Brain pericyte (primary cell): ENCODE measurements around the gene TOMM22.
A peak's percentile ranks its signal among the peaks of the same experiment; 100 is the strongest.

Experiments
- DNase-seq: peaks from one replicate; pipeline ENCODE4 v3.0.0-alpha.2; 2012; ENCODE audit warnings: low read depth, low spot score

Gene TOMM22

DNA sequence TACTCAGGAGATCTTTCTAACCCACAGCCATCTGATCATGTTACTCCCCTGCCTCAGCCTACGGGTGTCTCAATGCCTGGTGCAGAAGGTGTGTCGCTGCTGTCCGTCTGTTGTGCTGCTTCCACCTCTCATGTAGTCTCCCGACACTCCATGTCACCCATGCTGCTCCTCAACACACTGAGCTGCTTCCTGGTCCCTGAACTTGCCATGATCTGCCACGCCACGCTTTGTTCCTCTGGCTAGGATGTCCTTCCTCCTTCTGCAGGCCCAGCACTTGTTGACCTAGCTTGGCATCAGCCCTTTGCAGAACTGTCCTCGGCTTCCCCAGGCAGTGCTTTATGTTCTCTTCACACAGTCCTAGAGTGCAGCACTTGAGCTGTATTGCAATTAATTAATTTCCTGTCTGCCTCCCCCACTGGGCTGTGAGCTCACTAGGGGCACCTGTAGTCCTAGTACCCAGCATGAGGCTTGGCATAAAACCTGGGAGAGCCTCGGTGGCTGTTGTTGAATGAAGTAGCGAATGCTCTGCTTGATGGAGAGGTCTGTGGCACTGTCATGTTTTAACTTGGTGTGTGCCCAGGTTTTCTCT, 33.5 kb downstream of the TOMM22 start:
- no peak for DNase-seq

DNA sequence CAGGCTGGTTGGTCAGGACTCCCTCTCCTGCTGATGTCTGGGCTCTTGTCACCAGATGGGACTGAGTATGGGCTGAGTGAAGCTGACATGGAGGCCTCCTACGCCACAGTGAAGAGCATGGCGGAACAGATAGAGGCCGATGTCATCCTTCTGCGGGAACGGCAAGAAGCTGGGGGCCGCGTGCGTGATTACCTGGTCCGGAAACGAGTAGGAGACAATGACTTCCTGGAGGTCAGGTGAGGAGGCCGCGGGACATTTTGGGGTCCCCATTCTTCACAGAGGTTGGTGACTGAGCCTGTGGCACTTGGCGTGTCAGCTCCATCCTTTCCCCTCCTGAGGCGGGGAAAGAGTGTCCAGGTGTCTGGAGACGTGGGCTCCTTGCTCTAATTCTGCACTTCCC, 34.1 kb downstream of the TOMM22 start:
- DNase-seq, result no peak

DNA sequence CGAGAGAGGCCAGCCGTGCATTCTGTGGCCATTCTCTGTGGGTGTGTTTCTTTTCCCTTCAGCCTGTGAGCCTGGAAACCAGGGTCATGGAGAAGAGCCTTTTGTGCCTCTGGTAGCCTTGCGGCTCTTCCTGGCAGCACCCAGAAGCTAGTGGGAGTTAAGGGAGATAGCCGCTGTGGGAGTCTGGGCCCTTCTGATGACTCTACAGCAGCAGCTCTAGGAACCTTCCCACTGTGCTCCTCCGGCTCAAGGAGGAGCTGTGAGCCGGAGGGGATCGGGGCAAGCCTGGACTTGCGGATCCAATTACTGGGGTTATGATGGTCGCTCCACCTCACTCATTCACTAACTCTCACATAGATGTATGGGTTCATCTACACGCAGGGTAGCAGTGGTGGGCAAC, 34.5 kb downstream of the TOMM22 start:
- DNase-seq, result no peak

DNA sequence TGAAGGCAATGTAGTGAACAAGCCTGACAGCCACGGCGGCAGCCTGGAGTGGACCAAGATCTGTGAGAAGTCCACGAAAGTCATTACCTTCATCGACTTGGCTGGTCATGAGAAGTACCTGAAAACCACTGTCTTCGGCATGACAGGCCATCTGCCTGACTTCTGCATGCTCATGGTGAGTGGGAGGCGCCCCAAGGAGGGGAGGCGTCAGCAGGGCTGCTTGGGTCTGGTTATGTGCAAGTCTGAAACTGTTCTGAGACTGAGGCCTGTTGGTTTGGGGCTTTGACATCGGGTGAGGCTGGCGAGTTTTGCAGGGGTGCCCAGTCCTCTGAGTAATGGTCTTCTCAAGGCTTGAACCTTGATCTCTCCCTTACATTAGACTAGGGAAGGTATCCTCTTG, 35.1 kb downstream of the TOMM22 start:
- no peak for DNase-seq

DNA sequence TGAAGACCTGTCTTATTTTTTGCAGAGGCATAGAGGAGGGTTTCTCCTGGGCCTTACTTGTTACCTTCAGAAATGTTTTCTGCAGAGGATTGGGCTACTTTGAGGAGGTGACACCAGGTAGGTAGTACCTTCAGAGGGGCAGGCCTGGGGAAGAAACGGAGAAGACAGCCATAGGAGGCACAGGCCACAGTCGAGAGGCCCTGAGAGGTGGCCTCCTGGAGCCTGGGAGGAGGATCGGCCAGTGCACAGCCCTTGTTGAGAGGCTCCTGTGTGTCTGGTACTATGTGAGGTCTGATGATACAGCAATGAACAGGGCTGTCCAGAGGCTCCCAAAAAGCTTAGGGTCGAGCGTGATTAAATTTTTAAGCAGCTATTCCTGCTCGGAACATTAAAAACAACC, 35.5 kb downstream of the TOMM22 start:
- no peak for DNase-seq

DNA sequence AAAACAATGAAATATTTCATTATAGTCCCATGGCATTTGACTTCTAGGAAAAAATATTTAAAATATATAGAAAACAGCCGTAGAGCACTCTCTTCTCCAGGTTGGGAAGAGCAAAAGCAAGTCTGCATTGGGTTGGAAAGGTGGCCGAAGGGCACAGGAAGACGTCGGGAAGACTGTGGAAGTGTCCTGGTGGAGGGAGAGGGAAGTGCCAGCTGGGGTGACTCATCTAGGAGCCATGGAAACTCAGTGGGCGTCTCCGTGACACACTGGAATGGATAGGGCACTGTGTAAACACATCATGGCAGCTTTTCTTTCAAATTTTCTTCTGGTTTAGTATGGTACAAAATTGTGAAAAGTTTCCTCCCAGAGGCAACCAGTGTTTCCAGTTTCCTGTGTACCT, 36.7 kb downstream of the TOMM22 start:
- no peak for DNase-seq

DNA sequence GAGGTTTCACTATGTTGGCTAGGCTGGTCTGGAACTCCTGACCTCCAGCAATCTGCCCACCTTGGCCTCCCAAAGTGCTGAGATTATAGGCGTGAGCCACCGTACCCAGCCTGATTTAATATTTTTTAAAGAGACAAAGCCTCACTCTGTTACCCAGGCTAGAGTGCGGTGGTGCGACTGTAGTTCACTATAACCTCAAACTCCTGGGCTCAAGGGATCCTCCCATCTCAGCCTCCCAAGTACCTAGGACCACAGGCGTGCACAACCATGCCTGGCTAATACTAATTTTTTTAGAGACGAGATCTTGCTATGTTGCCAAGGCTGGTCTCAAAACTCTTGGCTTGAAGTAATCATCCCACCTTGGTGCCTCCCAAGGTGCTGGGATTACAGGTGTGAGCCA, 37.4 kb downstream of the TOMM22 start:
- no peak for DNase-seq

DNA sequence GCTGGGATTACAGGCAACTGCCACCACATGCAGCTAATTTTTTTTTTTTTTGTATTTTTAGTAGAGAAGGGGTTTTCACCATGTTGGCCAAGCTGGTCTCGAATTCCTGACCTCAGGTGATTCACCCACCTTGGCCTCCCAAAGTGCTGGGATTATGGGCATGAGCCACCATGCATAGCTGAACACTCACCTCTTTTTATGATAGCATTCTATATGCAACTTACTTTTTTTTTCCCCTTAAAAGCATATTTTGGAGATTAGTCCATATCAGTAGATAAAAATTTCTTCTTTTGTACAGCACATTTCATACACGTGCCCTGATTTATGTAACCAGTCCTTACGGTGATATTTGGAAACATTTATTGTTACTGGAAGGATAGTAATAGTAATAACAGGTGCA, 38.6 kb downstream of the TOMM22 start:
- no peak for DNase-seq

DNA sequence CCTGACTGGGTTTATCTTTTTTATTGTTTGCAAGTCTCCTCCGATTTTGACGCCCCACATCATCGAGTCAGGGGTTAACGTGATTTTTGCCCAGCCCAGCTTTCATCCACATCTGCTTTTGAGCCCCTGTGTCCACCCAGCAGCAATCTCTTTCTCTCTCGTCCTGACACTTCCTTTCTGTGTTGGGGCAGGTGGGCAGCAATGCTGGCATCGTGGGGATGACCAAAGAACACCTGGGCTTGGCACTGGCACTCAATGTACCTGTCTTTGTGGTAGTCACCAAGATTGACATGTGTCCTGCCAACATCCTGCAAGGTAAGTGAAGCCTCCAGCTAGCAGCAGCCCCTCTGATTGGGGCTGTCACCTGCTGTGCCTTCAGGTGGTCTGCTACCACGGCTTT, 39.8 kb downstream of the TOMM22 start:
- DNase-seq, result no peak

DNA sequence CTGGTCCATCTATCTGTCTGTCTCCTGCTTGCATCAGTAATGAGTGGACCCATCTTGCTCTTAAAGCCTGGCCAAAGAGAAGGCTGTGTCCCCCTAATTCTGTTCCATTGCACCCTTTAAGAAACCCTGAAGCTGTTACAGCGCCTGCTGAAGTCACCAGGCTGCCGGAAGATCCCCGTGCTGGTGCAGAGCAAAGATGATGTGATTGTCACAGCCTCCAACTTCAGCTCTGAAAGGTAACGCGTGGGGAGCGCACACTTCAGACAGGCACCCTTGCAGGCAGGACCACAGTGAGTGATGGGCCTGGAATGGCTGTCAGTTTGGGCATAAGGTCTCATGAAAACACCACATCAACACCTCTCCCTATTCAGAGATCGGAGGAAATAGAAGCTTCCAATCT, 42.4 kb downstream of the TOMM22 start:
- no peak for DNase-seq

DNA sequence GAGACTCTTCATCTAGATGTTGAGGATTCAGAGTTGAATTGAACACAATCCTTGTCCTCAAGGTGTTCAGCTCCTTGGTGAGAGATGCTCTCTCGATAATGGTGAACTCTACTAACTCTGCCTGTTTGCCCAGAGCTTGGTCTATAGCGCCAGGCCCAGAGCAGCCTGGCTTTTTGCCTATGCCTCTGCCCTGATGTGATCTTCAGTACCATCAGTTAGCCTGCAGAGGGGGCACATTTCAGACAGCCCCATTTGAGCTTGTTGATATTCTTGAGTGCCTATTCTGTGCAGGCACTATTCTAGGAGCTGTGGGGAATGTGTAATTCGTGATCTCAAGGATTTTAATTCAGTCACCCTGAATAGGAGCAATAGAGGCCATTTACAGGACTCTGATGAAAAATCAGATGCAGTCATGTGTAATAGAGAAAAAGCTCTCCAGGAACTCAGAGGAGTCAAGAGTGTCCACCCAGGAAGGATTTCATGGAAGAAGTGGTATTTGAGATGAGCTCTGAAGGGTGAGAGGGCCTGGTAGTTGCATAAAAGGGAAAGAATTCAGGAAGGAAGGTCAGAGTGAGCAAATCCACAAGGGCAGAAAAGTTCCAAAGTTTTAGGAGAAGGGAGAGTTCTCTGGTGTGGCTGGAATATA, 43.3 kb downstream of the TOMM22 start:
- DNase-seq, result no peak

DNA sequence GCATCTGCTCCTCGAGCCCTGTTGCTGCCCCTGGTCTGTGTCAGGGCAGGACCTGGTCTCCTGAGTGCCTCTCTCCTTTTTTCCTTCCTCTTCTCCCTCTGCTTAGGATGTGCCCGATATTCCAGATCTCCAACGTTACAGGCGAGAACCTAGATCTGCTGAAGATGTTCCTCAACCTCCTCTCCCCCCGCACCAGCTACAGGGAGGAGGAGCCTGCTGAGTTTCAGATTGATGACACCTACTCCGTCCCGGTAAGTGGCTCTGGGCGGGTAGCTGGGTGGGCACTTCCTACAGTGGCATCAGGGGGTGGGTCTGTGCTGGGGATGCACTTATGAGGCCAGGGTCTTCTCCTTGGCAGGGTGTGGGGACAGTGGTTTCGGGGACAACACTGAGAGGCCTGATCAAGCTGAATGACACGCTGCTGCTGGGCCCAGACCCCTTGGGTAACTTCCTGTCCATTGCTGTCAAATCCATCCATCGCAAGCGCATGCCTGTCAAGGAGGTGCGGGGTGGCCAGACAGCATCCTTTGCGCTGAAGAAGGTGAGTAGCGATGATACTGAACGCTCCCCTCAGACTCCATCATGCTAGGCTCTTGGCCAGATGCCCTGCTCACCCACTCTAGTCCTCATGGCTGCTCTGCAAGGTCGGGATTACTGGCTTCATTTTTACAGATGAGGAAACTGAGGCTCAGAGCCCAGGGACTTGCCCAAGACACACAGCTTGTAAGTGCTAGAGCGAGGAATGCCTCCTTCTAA, 44.3 kb downstream of the TOMM22 start:
- DNase-seq, result no peak

DNA sequence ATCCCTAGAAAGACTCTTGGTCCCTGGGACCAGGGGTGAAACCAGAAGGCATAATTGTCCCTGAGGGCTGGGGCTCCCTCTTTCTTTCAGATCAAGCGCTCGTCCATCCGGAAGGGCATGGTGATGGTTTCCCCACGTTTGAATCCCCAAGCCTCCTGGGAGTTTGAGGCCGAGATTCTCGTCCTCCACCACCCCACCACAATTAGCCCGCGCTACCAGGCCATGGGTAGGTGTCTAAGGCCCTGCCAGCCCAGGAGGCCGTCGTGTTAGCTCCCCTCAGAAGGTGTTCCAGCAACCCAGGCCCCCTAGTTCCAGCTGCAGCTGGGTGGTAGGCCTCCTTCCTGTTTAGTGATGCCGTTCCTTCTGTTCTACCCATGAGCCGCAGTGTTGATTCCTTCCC, 45.4 kb downstream of the TOMM22 start:
- DNase-seq, result no peak

DNA sequence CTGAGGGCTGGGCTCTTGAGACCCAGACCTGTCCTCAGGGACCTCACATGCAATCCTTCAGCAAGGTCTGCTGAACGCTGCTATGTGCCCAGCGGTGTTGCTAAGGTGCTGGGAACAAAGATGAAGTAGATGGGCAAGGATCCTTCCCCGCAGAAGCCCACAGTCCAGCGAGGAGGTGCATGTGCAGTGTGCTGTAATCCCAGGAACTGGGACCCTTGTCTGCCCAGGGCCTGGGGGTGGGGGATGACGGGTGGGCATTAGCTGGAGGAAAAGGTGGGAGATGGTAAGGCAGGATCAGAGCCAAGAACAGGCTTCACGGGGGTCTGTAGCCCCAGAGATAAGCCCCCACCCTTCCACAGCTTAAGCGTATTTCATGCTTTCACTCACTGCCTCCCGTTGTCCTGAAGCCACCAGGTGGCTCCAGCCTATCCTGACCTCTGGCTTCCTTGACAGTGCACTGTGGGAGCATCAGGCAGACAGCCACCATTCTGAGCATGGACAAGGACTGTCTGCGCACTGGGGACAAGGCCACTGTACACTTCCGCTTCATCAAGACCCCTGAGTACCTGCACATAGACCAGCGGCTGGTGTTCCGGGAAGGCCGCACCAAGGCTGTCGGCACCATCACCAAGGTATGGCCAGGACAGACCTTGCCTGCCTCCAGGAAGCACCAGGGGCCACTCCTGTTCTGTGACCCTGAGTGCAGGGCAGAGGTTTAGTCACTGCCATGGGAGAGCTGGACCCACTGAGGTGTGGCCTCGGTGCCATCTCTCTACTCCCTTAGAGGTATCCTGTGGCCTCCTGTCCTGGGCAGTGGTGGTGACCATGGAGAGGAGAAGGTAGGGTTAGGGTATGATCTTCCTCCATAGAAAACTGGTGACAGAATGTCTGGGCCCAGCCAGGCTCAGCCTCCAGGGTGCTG, 46.0 kb downstream of the TOMM22 start:
- DNase-seq, result no peak

DNA sequence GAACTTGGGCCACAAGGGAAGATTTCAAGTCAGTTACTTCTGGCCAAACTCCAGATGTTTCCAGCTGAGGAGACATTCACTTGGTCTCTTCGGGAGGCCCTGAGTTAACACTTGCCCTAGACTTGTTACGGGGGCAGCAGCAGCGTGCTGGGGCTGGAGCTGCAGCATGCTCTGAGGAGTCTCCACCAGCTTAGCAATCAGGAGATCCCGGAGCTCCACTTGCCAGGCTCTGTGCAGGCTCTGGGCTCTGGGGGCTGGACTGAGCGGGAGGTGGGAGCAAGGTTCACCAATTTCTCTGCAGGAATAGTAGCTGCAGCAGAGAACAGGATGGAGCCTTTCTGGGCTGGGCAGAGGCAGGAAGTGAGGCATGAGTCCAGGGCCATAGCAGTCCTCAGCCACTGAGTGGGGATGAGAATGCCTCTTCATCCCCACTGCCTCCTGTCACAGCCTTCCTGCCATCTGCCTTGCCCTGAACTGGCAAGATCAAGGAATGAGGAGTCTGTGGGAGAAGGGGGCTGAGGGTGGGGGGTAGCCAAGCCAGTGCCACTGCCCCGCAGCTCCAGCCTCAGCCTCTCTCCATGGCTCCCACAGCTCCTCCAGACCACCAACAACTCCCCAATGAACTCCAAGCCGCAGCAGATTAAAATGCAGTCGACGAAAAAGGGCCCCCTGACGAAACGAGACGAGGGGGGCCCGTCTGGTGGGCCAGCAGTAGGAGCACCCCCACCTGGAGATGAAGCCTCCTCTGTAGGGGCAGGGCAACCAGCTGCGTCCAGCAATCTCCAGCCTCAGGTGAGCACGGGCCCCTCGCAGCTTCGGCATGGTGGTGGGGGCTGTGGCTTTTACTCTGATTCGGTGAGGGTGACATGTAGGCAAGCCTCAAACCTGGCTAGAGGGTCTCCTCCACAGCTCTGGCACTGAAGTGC, 47.4 kb downstream of the TOMM22 start:
- DNase-seq, result peak; percentile 80

DNA sequence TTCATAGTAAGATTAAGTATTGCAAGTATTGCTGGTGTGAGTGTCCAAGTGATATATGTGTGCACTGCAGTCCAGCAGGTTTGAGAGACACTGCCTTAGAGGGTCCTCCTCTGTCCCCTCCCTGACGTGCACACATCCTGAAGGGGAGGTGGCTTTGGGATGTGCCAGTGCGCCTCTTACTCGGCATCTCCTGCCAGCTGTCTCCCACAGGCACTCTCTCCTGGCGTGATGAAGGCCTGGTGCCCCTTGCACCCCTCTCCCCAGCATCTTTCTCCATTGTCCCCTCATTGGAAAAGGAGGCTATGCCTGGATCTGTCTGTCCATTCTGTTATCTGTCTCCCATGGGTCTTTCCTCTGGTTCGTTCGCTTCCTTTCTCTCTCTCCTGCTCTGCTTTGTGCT, 48.2 kb downstream of the TOMM22 start:
- DNase-seq, result no peak

DNA sequence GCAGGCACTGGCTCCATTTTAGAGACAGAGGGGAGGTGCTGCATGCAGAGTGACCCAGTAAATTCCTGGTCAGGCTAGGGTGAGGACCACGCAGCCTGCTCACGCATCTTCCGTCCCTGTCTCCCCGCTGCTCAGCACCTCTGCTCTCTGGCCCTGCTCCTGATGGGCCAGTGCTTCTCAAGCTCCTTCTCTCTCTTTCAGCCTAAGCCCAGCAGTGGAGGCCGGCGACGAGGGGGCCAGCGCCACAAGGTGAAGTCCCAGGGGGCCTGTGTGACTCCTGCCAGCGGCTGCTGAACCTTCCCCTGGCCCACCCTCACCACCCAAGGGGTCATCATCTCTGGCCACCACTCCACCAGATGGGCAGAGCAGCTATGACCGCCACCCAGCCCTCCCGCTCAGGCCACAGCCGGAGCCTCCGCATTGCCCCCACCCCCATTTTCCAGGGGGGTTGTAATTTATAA, 48.7 kb downstream of the TOMM22 start:
- DNase-seq, result no peak

DNA sequence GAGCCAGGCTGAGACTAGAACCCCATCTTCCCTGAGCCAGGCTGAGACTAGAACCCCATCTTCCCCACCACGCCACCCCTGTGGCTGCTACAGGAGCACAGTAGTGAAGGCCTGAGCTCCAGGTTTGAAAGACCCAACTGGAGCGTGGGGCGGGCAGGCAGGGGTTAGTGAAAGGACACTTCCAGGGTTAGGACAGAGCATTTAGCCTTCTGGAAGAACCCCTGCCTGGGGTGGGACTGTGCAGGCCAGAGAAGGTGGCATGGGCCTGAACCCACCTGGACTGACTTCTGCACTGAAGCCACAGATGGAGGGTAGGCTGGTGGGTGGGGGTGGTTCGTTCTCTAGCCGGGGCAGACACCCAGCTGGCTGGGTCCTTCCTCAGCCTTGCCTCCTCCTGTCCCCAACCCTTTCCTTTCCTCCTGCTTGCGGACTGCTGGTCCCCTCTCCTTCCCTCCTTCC, 50.0 kb downstream of the TOMM22 start:
- DNase-seq, result no peak

DNA sequence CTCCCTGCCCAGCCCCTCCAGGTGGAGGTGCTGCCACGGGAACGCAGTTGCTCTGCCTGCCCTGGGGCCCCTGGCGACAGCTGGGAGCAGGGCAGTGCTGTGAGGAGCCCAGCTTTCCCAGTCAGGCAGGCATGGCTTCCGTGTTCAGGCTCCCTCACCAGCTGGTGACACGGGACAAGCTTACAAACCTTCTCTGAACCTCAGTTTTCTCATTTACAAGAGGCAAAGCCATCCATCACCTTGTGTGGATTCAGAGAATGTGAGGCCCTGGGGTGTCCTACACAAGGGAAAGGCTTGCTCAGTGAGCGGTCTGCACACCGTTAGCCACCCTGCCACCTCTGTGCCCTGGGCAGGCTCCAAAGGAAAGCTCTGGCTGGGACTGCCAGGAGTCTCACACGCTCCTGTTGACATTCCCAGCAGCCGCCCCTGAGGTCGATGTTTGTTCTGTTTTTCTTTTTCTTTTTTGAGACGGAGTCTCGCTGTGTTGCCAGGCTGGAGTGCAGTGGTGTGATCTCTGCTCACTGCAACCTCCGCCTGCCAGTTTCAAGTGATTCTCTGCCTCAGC, 50.6 kb downstream of the TOMM22 start:
- DNase-seq, result no peak

DNA sequence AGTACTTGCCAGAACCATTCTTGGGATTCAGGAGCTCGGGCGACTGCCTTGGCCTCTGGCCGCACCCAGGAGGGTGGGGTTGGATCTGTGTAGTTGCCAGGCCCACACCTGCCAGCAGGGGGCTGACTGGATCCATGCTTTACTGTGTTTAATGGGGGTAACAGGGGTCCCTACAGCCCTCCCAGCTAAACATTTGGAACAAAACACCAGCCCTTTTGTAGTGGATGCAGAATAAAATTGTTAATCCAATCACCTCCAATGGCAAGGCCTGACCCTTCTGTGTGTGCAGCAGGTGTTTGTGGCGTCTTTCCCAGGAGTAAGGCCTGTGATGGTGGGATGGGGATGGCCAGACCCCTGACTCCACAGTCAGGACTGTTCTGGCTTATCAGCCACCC, 51.6 kb downstream of the TOMM22 start:
- DNase-seq, result no peak
